ENCODE data around the gene TGM2.

The TGM2 gene

DNA sequence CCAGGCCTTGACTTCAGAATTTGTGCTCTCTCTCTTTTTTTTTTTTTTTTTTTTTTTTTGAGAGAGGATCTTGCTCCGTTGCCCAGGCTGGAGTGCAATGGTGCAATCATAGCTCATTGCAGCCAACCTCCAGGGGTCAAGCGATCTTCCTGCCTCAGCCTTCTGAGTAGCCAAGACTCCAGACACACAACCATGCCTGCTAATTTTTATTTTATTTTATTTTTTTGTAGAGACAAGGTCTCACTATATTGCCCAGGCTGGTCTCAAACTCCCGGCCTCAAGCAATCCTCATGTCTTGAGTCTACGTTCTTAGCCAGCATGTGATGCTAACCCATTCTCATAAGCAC, 19.4 kb downstream of the TGM2 start:
- Histone ChIP-seq H3K9ac (ENCODE audit: low read depth, low read length) (no peak overlapping the region), H3K27me3 (ENCODE audit: insufficient read depth, low read length) (no peaks in the 10 kb centered on the region), H3K36me3 (ENCODE audit: insufficient read depth, low read depth, low read length) (no peaks in the 10 kb centered on the region), H3K4me3 (ENCODE audit: low read length) (no peak overlapping the region), H3K4me1 (ENCODE audit: insufficient read depth, low read length) (peaks cover 6% of the 10 kb centered on the region; the same call in 1 of the 2 replicates), H3K27ac (ENCODE audit: low read length) (no peak overlapping the region), H3K9me3 (ENCODE audit: insufficient read depth, low read depth, low read length) (no peaks in the 10 kb centered on the region)

- no peak overlapping the region for H3K27ac ChIP-seq (ENCODE audit: low read length)
- no peaks in the 10 kb centered on the region for H3K9me3 ChIP-seq (ENCODE audit: insufficient read depth, low read depth, low read length)
- H3K4me3 ChIP-seq (ENCODE audit: low read length), result no peak overlapping the region
- no peaks in the 10 kb centered on the region for H3K27me3 ChIP-seq (ENCODE audit: insufficient read depth, low read length)
- H3K9ac ChIP-seq (ENCODE audit: low read depth, low read length), result no peak overlapping the region
- H3K36me3 ChIP-seq (ENCODE audit: insufficient read depth, low read depth, low read length), result no peaks in the 10 kb centered on the region
- H3K4me1 ChIP-seq (ENCODE audit: insufficient read depth, low read length), result peaks cover 6% of the 10 kb centered on the region; the same call in 1 of the 2 replicates
These were observed 19.9 kb downstream of the TGM2 start for GRCh38 chr20:38144974-38145728.

DNA sequence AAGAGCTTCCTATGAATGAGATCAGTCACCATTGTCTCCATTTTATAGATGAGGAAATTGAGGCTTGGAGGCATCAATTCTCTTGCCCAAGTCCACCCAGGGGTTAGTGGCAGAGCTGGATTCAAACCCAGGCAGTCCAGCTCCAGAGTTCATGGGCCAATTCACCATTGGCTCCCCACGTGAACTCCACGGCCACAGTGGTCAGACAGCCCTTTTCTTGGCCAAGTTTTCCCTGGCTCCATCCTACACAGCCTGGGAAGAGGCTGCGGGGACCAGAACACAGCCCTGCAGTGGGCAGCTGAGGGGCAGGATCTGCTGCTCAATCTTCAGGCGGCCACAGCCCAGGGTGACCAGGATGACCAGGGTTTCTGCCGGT, 20.5 kb downstream of the TGM2 start:
- Histone ChIP-seq H3K27ac (ENCODE audit: low read length) (no peak overlapping the region), H3K9ac (ENCODE audit: low read depth, low read length) (no peak overlapping the region), H3K9me3 (ENCODE audit: insufficient read depth, low read depth, low read length) (no peaks in the 10 kb centered on the region), H3K36me3 (ENCODE audit: insufficient read depth, low read depth, low read length) (no peaks in the 10 kb centered on the region), H3K27me3 (ENCODE audit: insufficient read depth, low read length) (no peaks in the 10 kb centered on the region), H3K4me3 (ENCODE audit: low read length) (no peak overlapping the region), H3K4me1 (ENCODE audit: insufficient read depth, low read length) (peaks cover 6% of the 10 kb centered on the region; the same call in 1 of the 2 replicates)

- no peak overlapping the region for H3K27ac ChIP-seq (ENCODE audit: low read length)
- no peaks in the 10 kb centered on the region for H3K9me3 ChIP-seq (ENCODE audit: insufficient read depth, low read depth, low read length)
- peaks cover 6% of the 10 kb centered on the region; the same call in 1 of the 2 replicates for H3K4me1 ChIP-seq (ENCODE audit: insufficient read depth, low read length)
- H3K4me3 ChIP-seq (ENCODE audit: low read length), result no peak overlapping the region
- H3K27me3 ChIP-seq (ENCODE audit: insufficient read depth, low read length), result no peaks in the 10 kb centered on the region
- no peaks in the 10 kb centered on the region for H3K36me3 ChIP-seq (ENCODE audit: insufficient read depth, low read depth, low read length)
- no peak overlapping the region for H3K9ac ChIP-seq (ENCODE audit: low read depth, low read length)
These were observed 21.2 kb downstream of the TGM2 start for GRCh38 chr20:38143646-38144554.

GRCh38 chr20:38143238-38143645, 21.8 kb downstream of the TGM2 start:
- H3K4me3 ChIP-seq (ENCODE audit: low read length), result no peak overlapping the region
- no peaks in the 10 kb centered on the region for H3K9me3 ChIP-seq (ENCODE audit: insufficient read depth, low read depth, low read length)
- no peaks in the 10 kb centered on the region for H3K27me3 ChIP-seq (ENCODE audit: insufficient read depth, low read length)
- H3K27ac ChIP-seq (ENCODE audit: low read length), result no peak overlapping the region
- peaks cover 6% of the 10 kb centered on the region; the same call in 1 of the 2 replicates for H3K4me1 ChIP-seq (ENCODE audit: insufficient read depth, low read length)
- no peak overlapping the region for H3K9ac ChIP-seq (ENCODE audit: low read depth, low read length)
- H3K36me3 ChIP-seq (ENCODE audit: insufficient read depth, low read depth, low read length), result no peaks in the 10 kb centered on the region

- Histone ChIP-seq H3K4me3 (ENCODE audit: low read length) (no peak overlapping the region), H3K9me3 (ENCODE audit: insufficient read depth, low read depth, low read length) (no peaks in the 10 kb centered on the region), H3K4me1 (ENCODE audit: insufficient read depth, low read length) (peaks cover 6% of the 10 kb centered on the region; the same call in 1 of the 2 replicates), H3K27ac (ENCODE audit: low read length) (no peak overlapping the region), H3K9ac (ENCODE audit: low read depth, low read length) (no peak overlapping the region), H3K27me3 (ENCODE audit: insufficient read depth, low read length) (no peaks in the 10 kb centered on the region), H3K36me3 (ENCODE audit: insufficient read depth, low read depth, low read length) (no peaks in the 10 kb centered on the region)
These were observed 23.1 kb downstream of the TGM2 start for GRCh38 chr20:38141889-38142494.

- H3K4me3 ChIP-seq (ENCODE audit: low read length), result no peak overlapping the region
- no peaks in the 10 kb centered on the region for H3K27me3 ChIP-seq (ENCODE audit: insufficient read depth, low read length)
- H3K9me3 ChIP-seq (ENCODE audit: insufficient read depth, low read depth, low read length), result no peaks in the 10 kb centered on the region
- no peak overlapping the region for H3K9ac ChIP-seq (ENCODE audit: low read depth, low read length)
- no peaks in the 10 kb centered on the region for H3K36me3 ChIP-seq (ENCODE audit: insufficient read depth, low read depth, low read length)
- H3K4me1 ChIP-seq (ENCODE audit: insufficient read depth, low read length), result peaks cover 6% of the 10 kb centered on the region; the same call in 1 of the 2 replicates
- no peak overlapping the region for H3K27ac ChIP-seq (ENCODE audit: low read length)
These were observed 23.7 kb downstream of the TGM2 start for GRCh38 chr20:38141204-38141888.

- Histone ChIP-seq H3K4me1 (ENCODE audit: insufficient read depth, low read length) (peaks cover 6% of the 10 kb centered on the region; the same call in 1 of the 2 replicates), H3K9ac (ENCODE audit: low read depth, low read length) (no peak overlapping the region), H3K36me3 (ENCODE audit: insufficient read depth, low read depth, low read length) (no peaks in the 10 kb centered on the region), H3K4me3 (ENCODE audit: low read length) (no peak overlapping the region), H3K9me3 (ENCODE audit: insufficient read depth, low read depth, low read length) (no peaks in the 10 kb centered on the region), H3K27me3 (ENCODE audit: insufficient read depth, low read length) (no peaks in the 10 kb centered on the region), H3K27ac (ENCODE audit: low read length) (no peak overlapping the region)
These were observed 24.9 kb downstream of the TGM2 start for GRCh38 chr20:38139977-38140753.

- Histone ChIP-seq H3K9ac (ENCODE audit: low read depth, low read length) (no peak overlapping the region), H3K27me3 (ENCODE audit: insufficient read depth, low read length) (no peaks in the 10 kb centered on the region), H3K9me3 (ENCODE audit: insufficient read depth, low read depth, low read length) (no peaks in the 10 kb centered on the region), H3K4me3 (ENCODE audit: low read length) (no peak overlapping the region), H3K4me1 (ENCODE audit: insufficient read depth, low read length) (peaks cover 12% of the 10 kb centered on the region; the same call in 1 of the 2 replicates), H3K36me3 (ENCODE audit: insufficient read depth, low read depth, low read length) (no peaks in the 10 kb centered on the region), H3K27ac (ENCODE audit: low read length) (no peak overlapping the region)
These were observed 25.7 kb downstream of the TGM2 start for GRCh38 chr20:38139156-38139912.

DNA sequence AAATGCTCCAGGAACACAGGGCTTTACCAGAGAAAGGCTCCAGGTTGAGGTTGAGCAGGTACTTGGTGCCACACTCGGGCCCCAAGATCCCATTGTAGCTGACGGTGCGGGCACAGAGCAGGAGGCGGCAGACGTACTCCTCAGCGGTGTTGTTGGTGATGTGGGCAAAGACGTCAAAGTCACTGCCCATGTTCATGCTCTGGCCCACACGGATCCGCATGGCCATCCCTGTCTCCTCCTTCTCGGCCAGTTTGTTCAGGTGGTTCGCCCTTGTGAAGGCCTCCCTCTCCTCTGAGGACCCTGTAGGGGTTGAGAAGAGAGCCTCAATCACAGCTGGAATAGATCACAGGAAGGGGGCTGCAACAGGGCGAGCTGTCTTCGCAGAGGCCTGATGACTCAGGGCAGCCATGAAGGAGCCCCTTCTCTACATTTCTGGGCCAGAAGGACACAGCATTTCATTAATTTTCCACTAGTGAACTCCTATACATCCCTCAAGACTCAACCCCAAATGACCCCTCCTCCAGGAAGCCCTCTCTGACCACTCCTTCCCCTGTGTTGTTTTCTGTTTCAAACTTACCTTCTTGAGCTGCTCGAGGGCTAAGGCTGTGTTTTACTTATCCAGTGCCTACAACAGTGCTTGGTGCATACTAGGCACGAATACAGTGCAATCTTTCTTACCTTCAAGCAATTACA, 26.8 kb downstream of the TGM2 start:
- no peak overlapping the region for H3K4me3 ChIP-seq (ENCODE audit: low read length)
- no peaks in the 10 kb centered on the region for H3K27me3 ChIP-seq (ENCODE audit: insufficient read depth, low read length)
- no peak overlapping the region for H3K9ac ChIP-seq (ENCODE audit: low read depth, low read length)
- peaks cover 6% of the 10 kb centered on the region; the same call in 1 of the 2 replicates for H3K4me1 ChIP-seq (ENCODE audit: insufficient read depth, low read length)
- H3K36me3 ChIP-seq (ENCODE audit: insufficient read depth, low read depth, low read length), result no peaks in the 10 kb centered on the region
- H3K27ac ChIP-seq (ENCODE audit: low read length), result no peak overlapping the region
- H3K9me3 ChIP-seq (ENCODE audit: insufficient read depth, low read depth, low read length), result no peaks in the 10 kb centered on the region
